Mesendoderm (in vitro differentiated cells): ENCODE measurements around the gene VDR.

Source experiments
- DNase-seq: peaks from one replicate; pipeline ENCODE4 v3.0.0; 2013
- H2AK5ac ChIP-seq: 2 replicates; pipeline ENCODE4 v1.6.1; 2013; ENCODE audit warnings: low read length, inconsistent platforms
- H2BK120ac ChIP-seq: 2 replicates; pipeline ENCODE4 v1.6.1; 2013; ENCODE audit warnings: low read depth, mild to moderate bottlenecking, low read length, moderate library complexity, mixed read lengths
- H2BK15ac ChIP-seq: replicated peaks from 2 replicates; pipeline ENCODE4 v1.6.1; 2013; ENCODE audit warnings: low read depth, mild to moderate bottlenecking, moderate library complexity
- H2BK5ac ChIP-seq: 2 replicates; pipeline ENCODE4 v1.6.1; 2013; ENCODE audit warnings: low read length, inconsistent platforms
- H3K18ac ChIP-seq: 2 replicates; pipeline ENCODE4 v1.6.1; 2013; ENCODE audit warnings: mild to moderate bottlenecking, low read length, mixed read lengths
- H3K23ac ChIP-seq: one replicate; pipeline ENCODE4 v1.6.1; 2013; ENCODE audit warnings: low read length
- H3K27ac ChIP-seq: 2 replicates; pipeline ENCODE4 v1.5.1; 2013; ENCODE audit warnings: low read depth, mild to moderate bottlenecking, inconsistent platforms, low read length, moderate library complexity
- H3K27me3 ChIP-seq: 2 replicates; pipeline ENCODE4 v1.6.1; 2013; ENCODE audit warnings: low read length, control low read depth, mild to moderate bottlenecking, inconsistent platforms; ENCODE audit not compliant: insufficient read depth, poor library complexity
- H3K36me3 ChIP-seq: 2 replicates; pipeline ENCODE4 v1.6.1; 2013; ENCODE audit warnings: low read length, inconsistent platforms; ENCODE audit not compliant: control insufficient read depth, insufficient read depth
- H3K4ac ChIP-seq: one replicate; pipeline ENCODE4 v1.6.1; 2013; ENCODE audit warnings: low read depth, mild to moderate bottlenecking, low read length, moderate library complexity
- H3K4me1 ChIP-seq: 2 replicates; pipeline ENCODE4 v1.6.1; 2013; ENCODE audit warnings: low read depth, low read length, inconsistent platforms; ENCODE audit not compliant: control insufficient read depth
- H3K4me2 ChIP-seq: 2 replicates; pipeline ENCODE4 v1.6.1; 2013; ENCODE audit warnings: low read length
- H3K4me3 ChIP-seq: 2 replicates; pipeline ENCODE4 v1.5.1; 2013; ENCODE audit warnings: mild to moderate bottlenecking, low read length
- H3K56ac ChIP-seq: one replicate; pipeline ENCODE4 v1.6.1; 2013; ENCODE audit warnings: low read length
- H3K79me1 ChIP-seq: 2 replicates; pipeline ENCODE4 v1.6.1; 2013; ENCODE audit warnings: low read length, inconsistent platforms
- H3K79me2 ChIP-seq: 2 replicates; pipeline ENCODE4 v1.6.1; 2013; ENCODE audit warnings: mild to moderate bottlenecking, low read length; ENCODE audit not compliant: control insufficient read depth, insufficient read depth
- H3K9ac ChIP-seq: 2 replicates; pipeline ENCODE4 v1.6.1; 2013; ENCODE audit warnings: low read length, inconsistent platforms
- H4K5ac ChIP-seq: one replicate; pipeline ENCODE4 v1.6.1; 2013; ENCODE audit warnings: low read length
- H4K8ac ChIP-seq: one replicate; pipeline ENCODE4 v1.6.1; 2013; ENCODE audit warnings: low read depth, mild to moderate bottlenecking, control low read depth, low read length, moderate library complexity
- WGBS: extraction: QIAGEN DNeasy Blood & Tissue Kit; methylation state at CpG from one replicate; pipeline ENCODE4 v1.1.7; 2013; ENCODE audit warnings: low lambda C conversion rate, missing lambda C conversion rate; ENCODE audit not compliant: insufficient coverage; ENCODE audit errors: extremely low coverage; 5-methylcytosine and 5-hydroxymethylcytosine counted together

Gene VDR

GRCh38 chr12:47863467-47863866 is 41.3 kb downstream of the VDR start:
- DNase-seq = no peak
- H4K8ac ChIP-seq = no peak overlapping the region
- no peak overlapping the region for H2BK120ac ChIP-seq
- no peak overlapping the region for H4K5ac ChIP-seq
- no peak overlapping the region for H3K4me3 ChIP-seq
- no peak overlapping the region for H3K23ac ChIP-seq
- no peak overlapping the region for H3K4ac ChIP-seq
- H2BK5ac ChIP-seq = no peak overlapping the region
- no peak overlapping the region for H3K56ac ChIP-seq
- no peak overlapping the region for H2AK5ac ChIP-seq
- no peaks in the 10 kb centered on the region for H3K79me1 ChIP-seq
- no CpG with 5 or more reads among the region's 7 CpGs for WGBS
- no peak overlapping the region for H3K4me2 ChIP-seq
- no peaks in the 10 kb centered on the region for H3K4me1 ChIP-seq
- H3K27ac ChIP-seq = no peak overlapping the region
- H3K36me3 ChIP-seq = no peaks in the 10 kb centered on the region
- no peaks in the 10 kb centered on the region for H3K27me3 ChIP-seq
- no peak overlapping the region for H2BK15ac ChIP-seq
- H3K9ac ChIP-seq = no peak overlapping the region
- H3K79me2 ChIP-seq = no peaks in the 10 kb centered on the region
- H3K18ac ChIP-seq = no peak overlapping the region

- H3K79me1 ChIP-seq = no peaks in the 10 kb centered on the region
- no peak overlapping the region for H2BK5ac ChIP-seq
- H3K23ac ChIP-seq = no peak overlapping the region
- DNase-seq = no peak
- no peaks in the 10 kb centered on the region for H3K36me3 ChIP-seq
- no peaks in the 10 kb centered on the region for H3K27me3 ChIP-seq
- no peak overlapping the region for H4K8ac ChIP-seq
- no peak overlapping the region for H4K5ac ChIP-seq
- H3K9ac ChIP-seq = no peak overlapping the region
- H3K79me2 ChIP-seq = no peaks in the 10 kb centered on the region
- WGBS = no CpG with 5 or more reads among the region's 7 CpGs
- H3K56ac ChIP-seq = no peak overlapping the region
- H3K27ac ChIP-seq = no peak overlapping the region
- no peak overlapping the region for H3K4me3 ChIP-seq
- no peak overlapping the region for H3K18ac ChIP-seq
- no peak overlapping the region for H2BK15ac ChIP-seq
- no peak overlapping the region for H2BK120ac ChIP-seq
- no peak overlapping the region for H2AK5ac ChIP-seq
- no peak overlapping the region for H3K4me2 ChIP-seq
- H3K4me1 ChIP-seq = no peaks in the 10 kb centered on the region
- H3K4ac ChIP-seq = no peak overlapping the region
Measured at GRCh38 chr12:47862881-47863280, 41.9 kb downstream of the VDR start.

GRCh38 chr12:47862167-47862750 is 42.5 kb downstream of the VDR start:
- DNase-seq = no peak

GRCh38 chr12:47860873-47861272 is 43.9 kb downstream of the VDR start:
- Histone ChIP-seq H4K8ac (no peak overlapping the region), H3K4me1 (no peaks in the 10 kb centered on the region), H3K4ac (no peak overlapping the region), H2BK5ac (no peak overlapping the region), H3K56ac (no peak overlapping the region), H2AK5ac (no peak overlapping the region), H2BK15ac (no peak overlapping the region), H3K27me3 (no peaks in the 10 kb centered on the region), H3K79me1 (no peaks in the 10 kb centered on the region), H3K79me2 (no peaks in the 10 kb centered on the region), H3K4me2 (no peak overlapping the region), H4K5ac (no peak overlapping the region), H3K9ac (no peak overlapping the region), H3K27ac (no peak overlapping the region), H2BK120ac (no peak overlapping the region), H3K18ac (no peak overlapping the region), H3K23ac (no peak overlapping the region), H3K4me3 (no peak overlapping the region), H3K36me3 (no peaks in the 10 kb centered on the region)
- DNase-seq = no peak
- WGBS = no CpG with 5 or more reads among the region's 2 CpGs

More at GRCh38 chr12:47862167-47862750, 42.5 kb downstream of the VDR start:
- no peak overlapping the region for H3K4me2 ChIP-seq
- no peak overlapping the region for H2BK15ac ChIP-seq
- no peak overlapping the region for H4K5ac ChIP-seq
- H4K8ac ChIP-seq = no peak overlapping the region
- H3K27me3 ChIP-seq = no peaks in the 10 kb centered on the region
- no peaks in the 10 kb centered on the region for H3K4me1 ChIP-seq
- H3K79me2 ChIP-seq = no peaks in the 10 kb centered on the region
- H3K4me3 ChIP-seq = no peak overlapping the region
- H3K27ac ChIP-seq = no peak overlapping the region
- no peak overlapping the region for H2BK120ac ChIP-seq
- no peak overlapping the region for H2AK5ac ChIP-seq
- H2BK5ac ChIP-seq = no peak overlapping the region
- H3K4ac ChIP-seq = no peak overlapping the region
- WGBS = no CpG with 5 or more reads among the region's 5 CpGs
- H3K36me3 ChIP-seq = no peaks in the 10 kb centered on the region
- H3K18ac ChIP-seq = no peak overlapping the region
- H3K23ac ChIP-seq = no peak overlapping the region
- H3K56ac ChIP-seq = no peak overlapping the region
- H3K9ac ChIP-seq = no peak overlapping the region
- no peaks in the 10 kb centered on the region for H3K79me1 ChIP-seq

GRCh38 chr12:47860279-47860841 is 44.4 kb downstream of the VDR start:
- H3K27me3 ChIP-seq = no peaks in the 10 kb centered on the region
- H3K56ac ChIP-seq = no peak overlapping the region
- no CpG with 5 or more reads among the region's 7 CpGs for WGBS

More at GRCh38 chr12:47860279-47860841, 44.4 kb downstream of the VDR start:
- H2BK15ac ChIP-seq = no peak overlapping the region
- H3K79me1 ChIP-seq = no peaks in the 10 kb centered on the region
- no peak overlapping the region for H3K18ac ChIP-seq
- H3K4me3 ChIP-seq = no peak overlapping the region
- H3K23ac ChIP-seq = no peak overlapping the region
- H2BK120ac ChIP-seq = no peak overlapping the region
- H3K4me2 ChIP-seq = no peak overlapping the region
- H3K36me3 ChIP-seq = no peaks in the 10 kb centered on the region
- no peak overlapping the region for H2BK5ac ChIP-seq
- H3K4me1 ChIP-seq = no peaks in the 10 kb centered on the region
- H2AK5ac ChIP-seq = no peak overlapping the region
- no peak overlapping the region for H3K9ac ChIP-seq
- H3K79me2 ChIP-seq = no peaks in the 10 kb centered on the region
- no peak overlapping the region for H3K4ac ChIP-seq
- no peak overlapping the region for H4K8ac ChIP-seq
- H4K5ac ChIP-seq = no peak overlapping the region
- no peak overlapping the region for H3K27ac ChIP-seq
- no peak for DNase-seq
